ENCODE data around the gene NOSTRIN.
A peak's percentile ranks its signal among the peaks of the same experiment; 100 is the strongest.

The NOSTRIN gene

DNA sequence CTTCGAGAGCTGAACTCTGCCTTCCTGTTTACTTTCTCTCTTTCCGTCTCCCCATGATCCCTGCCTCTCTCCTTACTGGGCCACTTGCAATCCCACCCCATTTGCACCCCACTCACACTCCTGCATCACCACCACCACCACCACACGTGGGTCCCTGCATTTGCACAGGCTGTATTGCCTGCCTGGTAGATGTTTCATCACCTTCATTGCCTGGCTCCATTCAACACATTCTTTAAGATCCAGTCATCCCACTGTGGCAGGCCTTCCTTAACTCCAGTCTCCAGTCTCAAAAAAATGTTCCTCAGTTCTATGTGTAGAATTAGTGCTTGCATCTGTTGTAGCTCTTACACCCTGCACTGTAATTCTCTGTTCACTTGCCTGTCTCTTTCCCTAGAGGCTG is 13.9 kb downstream of the NOSTRIN start:
- TF ChIP-seq CTCF (IDR thresholded peaks at IDR 0.05; ENCODE audit: low read depth, low read length): no peak
- H3K4me3 ChIP-seq (replicated peaks in 1 of 2; ENCODE audit: low read depth in 2 of 2, low read length in 2 of 2): no peak overlapping the region
- DNase-seq (ENCODE audit: low read depth in 2 of 2): peak; percentile 82 to 89

DNA sequence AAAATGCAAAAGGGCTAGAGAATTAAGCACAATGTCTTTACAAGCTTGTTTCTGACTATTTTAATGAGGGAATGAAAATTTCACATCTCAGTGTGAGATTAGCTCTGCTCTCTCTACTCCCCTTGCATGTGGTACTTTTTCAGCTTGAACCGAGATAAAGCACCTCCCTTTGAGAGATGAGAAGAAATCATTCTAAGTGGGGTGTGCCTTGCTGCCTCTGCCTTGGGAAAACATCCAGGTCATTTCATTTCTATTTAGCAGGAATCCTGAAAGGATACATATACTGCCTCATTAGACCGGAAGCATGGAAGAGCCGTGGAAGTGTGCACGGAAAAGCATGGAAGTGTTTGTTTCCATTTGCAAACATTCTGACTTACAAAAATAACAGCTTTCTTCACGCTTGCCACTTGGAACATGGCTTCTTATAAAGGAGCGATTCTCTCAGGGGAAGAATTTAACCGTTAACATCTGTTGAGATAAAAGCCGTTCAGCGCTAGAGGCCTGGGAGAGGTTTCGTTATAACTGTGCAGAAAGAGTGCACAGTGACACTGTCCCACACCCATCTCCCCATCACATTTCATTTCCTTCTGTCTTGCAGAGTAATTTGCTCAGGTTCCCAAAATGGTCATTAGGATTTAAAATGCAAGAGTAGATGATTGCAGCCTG is 16.7 kb downstream of the NOSTRIN start:
- DNase-seq (ENCODE audit: low read depth in 2 of 2): no peak
- H3K4me3 ChIP-seq (replicated peaks in 1 of 2; ENCODE audit: low read depth in 2 of 2, low read length in 2 of 2): no peak overlapping the region
- TF ChIP-seq CTCF (IDR thresholded peaks at IDR 0.05; ENCODE audit: low read depth, low read length): no peak

DNA sequence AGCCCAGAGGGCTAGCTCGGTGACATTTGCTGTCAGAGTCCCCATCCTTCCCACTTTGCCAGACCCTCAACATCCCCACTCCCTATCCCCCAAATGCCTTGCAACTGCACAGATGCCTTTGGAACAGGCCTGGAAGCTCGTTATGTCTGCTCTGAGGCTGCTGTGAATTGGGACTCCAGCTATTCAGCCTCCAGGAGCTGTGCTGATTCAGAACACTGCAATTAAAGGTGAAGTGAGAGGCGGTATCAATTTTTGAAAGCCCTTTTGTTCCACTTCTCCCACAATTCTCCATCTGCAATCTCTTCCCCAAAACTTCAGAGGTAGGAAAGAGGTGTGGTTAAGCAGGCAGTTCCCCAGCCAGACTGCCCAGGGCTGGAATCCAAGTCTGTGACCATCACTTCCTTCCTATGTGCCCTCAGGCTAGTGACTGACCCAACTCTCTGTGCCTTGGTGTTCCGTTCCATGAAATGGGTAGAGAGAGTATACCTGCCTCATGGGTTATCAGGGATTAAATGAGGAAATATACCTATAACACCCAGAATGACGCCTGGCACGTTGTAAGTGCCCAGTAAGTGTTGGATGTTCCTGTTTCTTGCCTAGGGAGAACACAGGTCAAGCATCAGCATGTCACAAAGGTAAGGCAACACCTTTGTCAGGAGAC is 17.5 kb downstream of the NOSTRIN start:
- no peak overlapping the region for H3K4me3 ChIP-seq (replicated peaks in 1 of 2; ENCODE audit: low read depth in 2 of 2, low read length in 2 of 2)
- no peak for TF ChIP-seq CTCF (IDR thresholded peaks at IDR 0.05; ENCODE audit: low read depth, low read length)
- no peak for DNase-seq (ENCODE audit: low read depth in 2 of 2)

- DNase-seq (ENCODE audit: low read depth in 2 of 2): no peak
- no peak for TF ChIP-seq CTCF (IDR thresholded peaks at IDR 0.05; ENCODE audit: low read depth, low read length)
- H3K4me3 ChIP-seq (replicated peaks in 1 of 2; ENCODE audit: low read depth in 2 of 2, low read length in 2 of 2): no peak overlapping the region
Observed at GRCh38 chr2:168821577-168821976, 19.1 kb downstream of the NOSTRIN start.

DNA sequence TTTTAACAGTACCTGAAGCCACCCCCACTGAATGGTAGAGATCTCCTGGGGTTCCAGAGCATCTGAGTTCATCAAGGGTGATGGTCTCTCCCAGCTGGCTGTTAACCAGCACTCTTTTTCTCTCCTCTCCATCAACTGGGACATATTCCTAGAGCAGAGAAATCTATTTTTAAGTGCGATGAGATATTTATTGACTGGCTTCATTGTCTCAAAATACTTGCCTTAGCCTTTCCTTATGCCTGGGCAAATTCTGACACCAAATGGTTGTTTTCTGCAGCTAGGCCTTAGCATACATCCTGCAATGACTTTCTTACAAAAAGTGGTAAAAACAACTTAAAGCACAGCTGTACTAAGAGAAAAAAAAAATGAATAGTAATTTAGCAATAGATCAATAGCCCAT is 19.6 kb downstream of the NOSTRIN start:
- DNase-seq (ENCODE audit: low read depth in 2 of 2): no peak
- no peak for TF ChIP-seq CTCF (IDR thresholded peaks at IDR 0.05; ENCODE audit: low read depth, low read length)
- no peak overlapping the region for H3K4me3 ChIP-seq (replicated peaks in 1 of 2; ENCODE audit: low read depth in 2 of 2, low read length in 2 of 2)

GRCh38 chr2:168825126-168825525 is 22.7 kb downstream of the NOSTRIN start:
- no peak for TF ChIP-seq CTCF (IDR thresholded peaks at IDR 0.05; ENCODE audit: low read depth, low read length)
- H3K4me3 ChIP-seq (replicated peaks in 1 of 2; ENCODE audit: low read depth in 2 of 2, low read length in 2 of 2): no peak overlapping the region
- DNase-seq (ENCODE audit: low read depth in 2 of 2): no peak
